ENCODE results near the gene USP17L27.
A peak's percentile ranks its signal among the peaks of the same experiment; 100 is the strongest.
"Not testable (repeated sequence)": the region's sequence is repeated elsewhere in the genome, so short reads cannot be mapped to it uniquely, and the experiment has no call there.

Gene USP17L27, protein sequence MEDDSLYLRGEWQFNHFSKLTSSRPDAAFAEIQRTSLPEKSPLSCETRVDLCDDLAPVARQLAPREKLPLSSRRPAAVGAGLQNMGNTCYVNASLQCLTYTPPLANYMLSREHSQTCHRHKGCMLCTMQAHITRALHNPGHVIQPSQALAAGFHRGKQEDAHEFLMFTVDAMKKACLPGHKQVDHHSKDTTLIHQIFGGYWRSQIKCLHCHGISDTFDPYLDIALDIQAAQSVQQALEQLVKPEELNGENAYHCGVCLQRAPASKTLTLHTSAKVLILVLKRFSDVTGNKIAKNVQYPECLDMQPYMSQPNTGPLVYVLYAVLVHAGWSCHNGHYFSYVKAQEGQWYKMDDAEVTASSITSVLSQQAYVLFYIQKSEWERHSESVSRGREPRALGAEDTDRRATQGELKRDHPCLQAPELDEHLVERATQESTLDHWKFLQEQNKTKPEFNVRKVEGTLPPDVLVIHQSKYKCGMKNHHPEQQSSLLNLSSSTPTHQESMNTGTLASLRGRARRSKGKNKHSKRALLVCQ

DNA sequence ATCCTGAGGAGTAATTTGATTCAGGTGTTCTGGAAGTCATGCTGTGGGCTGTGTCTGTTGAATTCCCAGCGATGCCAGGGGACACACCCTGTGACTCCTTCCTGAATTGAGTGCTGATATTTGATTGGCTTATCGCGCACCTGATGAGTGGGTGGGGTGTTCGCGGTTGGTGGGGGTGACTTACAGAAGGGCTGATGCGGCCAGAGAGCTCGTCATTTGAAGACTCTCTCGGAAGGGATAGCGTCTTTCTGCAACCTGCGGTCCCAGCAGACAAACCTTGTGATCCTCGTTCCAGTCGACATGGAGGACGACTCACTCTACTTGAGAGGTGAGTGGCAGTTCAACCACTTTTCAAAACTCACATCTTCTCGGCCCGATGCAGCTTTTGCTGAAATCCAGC lies at the start of gene USP17L27:
TSS of gene USP17L27 (plus strand) at position 301 of the 400 bp plus-strand sequence. CDS start at position 301, 0 bp downstream.
- not testable (repeated sequence) for DNase-seq

DNA sequence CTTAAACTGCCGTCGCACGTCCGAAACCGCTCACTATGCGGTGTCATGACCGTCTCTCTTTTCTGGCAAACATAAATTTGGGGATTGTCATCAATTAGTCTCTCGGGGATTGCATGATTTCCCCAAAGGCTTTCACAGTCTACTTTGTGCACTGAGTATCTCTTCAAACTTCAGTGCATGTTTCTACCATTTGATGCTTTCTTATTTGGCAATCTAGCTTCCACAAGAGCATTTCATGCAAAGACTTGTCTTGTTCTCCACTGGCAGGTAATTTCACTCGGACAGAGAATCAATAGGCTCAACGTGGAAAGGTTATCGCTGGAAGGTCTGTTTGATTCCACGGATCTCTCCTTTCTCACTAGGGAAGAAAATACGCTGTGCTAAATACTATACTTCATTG lies 19.8 kb upstream of the USP17L27 start:
- DNase-seq: not testable (repeated sequence)

DNA sequence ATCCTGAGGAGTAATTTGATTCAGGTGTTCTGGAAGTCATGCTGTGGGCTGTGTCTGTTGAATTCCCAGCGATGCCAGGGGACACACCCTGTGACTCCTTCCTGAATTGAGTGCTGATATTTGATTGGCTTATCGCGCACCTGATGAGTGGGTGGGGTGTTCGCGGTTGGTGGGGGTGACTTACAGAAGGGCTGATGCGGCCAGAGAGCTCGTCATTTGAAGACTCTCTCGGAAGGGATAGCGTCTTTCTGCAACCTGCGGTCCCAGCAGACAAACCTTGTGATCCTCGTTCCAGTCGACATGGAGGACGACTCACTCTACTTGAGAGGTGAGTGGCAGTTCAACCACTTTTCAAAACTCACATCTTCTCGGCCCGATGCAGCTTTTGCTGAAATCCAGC lies 19.1 kb upstream of the USP17L27 start, which contains the start of gene USP17L24:
TSS of gene USP17L24 (plus strand) at position 301 of the 400 bp plus-strand sequence. CDS start at position 301, 0 bp downstream.
- DNase-seq: not testable (repeated sequence)

DNA sequence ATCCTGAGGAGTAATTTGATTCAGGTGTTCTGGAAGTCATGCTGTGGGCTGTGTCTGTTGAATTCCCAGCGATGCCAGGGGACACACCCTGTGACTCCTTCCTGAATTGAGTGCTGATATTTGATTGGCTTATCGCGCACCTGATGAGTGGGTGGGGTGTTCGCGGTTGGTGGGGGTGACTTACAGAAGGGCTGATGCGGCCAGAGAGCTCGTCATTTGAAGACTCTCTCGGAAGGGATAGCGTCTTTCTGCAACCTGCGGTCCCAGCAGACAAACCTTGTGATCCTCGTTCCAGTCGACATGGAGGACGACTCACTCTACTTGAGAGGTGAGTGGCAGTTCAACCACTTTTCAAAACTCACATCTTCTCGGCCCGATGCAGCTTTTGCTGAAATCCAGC lies 14.3 kb upstream of the USP17L27 start, which contains the start of gene USP17L25:
TSS of gene USP17L25 (plus strand) at position 301 of the 400 bp plus-strand sequence. CDS start at position 301, 0 bp downstream.
- not testable (repeated sequence) for DNase-seq

DNA sequence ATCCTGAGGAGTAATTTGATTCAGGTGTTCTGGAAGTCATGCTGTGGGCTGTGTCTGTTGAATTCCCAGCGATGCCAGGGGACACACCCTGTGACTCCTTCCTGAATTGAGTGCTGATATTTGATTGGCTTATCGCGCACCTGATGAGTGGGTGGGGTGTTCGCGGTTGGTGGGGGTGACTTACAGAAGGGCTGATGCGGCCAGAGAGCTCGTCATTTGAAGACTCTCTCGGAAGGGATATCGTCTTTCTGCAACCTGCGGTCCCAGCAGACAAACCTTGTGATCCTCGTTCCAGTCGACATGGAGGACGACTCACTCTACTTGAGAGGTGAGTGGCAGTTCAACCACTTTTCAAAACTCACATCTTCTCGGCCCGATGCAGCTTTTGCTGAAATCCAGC lies 9.6 kb upstream of the USP17L27 start, which contains the start of gene USP17L26:
TSS of gene USP17L26 (plus strand) at position 301 of the 400 bp plus-strand sequence. CDS start at position 301, 0 bp downstream.
- not testable (repeated sequence) for DNase-seq

DNA sequence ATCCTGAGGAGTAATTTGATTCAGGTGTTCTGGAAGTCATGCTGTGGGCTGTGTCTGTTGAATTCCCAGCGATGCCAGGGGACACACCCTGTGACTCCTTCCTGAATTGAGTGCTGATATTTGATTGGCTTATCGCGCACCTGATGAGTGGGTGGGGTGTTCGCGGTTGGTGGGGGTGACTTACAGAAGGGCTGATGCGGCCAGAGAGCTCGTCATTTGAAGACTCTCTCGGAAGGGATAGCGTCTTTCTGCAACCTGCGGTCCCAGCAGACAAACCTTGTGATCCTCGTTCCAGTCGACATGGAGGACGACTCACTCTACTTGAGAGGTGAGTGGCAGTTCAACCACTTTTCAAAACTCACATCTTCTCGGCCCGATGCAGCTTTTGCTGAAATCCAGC lies 4.8 kb upstream of the USP17L27 start, which contains the start of gene USP17L5:
TSS of gene USP17L5 (plus strand) at position 301 of the 400 bp plus-strand sequence. CDS start at position 301, 0 bp downstream.
- DNase-seq: not testable (repeated sequence)

DNA sequence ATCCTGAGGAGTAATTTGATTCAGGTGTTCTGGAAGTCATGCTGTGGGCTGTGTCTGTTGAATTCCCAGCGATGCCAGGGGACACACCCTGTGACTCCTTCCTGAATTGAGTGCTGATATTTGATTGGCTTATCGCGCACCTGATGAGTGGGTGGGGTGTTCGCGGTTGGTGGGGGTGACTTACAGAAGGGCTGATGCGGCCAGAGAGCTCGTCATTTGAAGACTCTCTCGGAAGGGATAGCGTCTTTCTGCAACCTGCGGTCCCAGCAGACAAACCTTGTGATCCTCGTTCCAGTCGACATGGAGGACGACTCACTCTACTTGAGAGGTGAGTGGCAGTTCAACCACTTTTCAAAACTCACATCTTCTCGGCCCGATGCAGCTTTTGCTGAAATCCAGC lies 4.6 kb downstream of the USP17L27 start, which contains the start of gene USP17L28:
TSS of gene USP17L28 (plus strand) at position 301 of the 400 bp plus-strand sequence. CDS start at position 301, 0 bp downstream.
- DNase-seq: not testable (repeated sequence)

DNA sequence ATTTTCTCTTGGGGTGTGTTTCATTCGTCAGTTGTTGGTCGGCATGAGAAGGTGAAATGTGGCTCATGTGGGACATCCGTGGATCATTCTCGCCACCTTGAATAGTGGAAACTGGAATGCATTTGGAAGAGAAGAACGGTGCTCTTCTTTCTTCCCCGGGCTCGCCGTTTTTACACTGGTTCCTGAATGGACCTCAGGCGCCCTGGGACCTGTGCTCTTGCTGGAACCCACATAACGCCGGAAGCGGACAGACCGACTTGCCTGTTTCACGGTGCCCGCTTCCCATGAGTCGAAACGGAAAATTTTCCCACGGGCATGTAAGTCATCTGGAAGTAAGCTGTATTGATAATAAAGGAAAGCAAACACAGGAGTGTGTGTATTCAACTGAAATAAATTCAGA lies 6.9 kb downstream of the USP17L27 start:
- DNase-seq: not testable (repeated sequence)

DNA sequence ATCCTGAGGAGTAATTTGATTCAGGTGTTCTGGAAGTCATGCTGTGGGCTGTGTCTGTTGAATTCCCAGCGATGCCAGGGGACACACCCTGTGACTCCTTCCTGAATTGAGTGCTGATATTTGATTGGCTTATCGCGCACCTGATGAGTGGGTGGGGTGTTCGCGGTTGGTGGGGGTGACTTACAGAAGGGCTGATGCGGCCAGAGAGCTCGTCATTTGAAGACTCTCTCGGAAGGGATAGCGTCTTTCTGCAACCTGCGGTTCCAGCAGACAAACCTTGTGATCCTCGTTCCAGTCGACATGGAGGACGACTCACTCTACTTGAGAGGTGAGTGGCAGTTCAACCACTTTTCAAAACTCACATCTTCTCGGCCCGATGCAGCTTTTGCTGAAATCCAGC lies 9.4 kb downstream of the USP17L27 start, which contains the start of gene USP17L29:
TSS of gene USP17L29 (plus strand) at position 301 of the 400 bp plus-strand sequence. CDS start at position 301, 0 bp downstream.
- not testable (repeated sequence) for DNase-seq

DNA sequence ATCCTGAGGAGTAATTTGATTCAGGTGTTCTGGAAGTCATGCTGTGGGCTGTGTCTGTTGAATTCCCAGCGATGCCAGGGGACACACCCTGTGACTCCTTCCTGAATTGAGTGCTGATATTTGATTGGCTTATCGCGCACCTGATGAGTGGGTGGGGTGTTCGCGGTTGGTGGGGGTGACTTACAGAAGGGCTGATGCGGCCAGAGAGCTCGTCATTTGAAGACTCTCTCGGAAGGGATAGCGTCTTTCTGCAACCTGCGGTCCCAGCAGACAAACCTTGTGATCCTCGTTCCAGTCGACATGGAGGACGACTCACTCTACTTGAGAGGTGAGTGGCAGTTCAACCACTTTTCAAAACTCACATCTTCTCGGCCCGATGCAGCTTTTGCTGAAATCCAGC lies 18.9 kb downstream of the USP17L27 start, which contains the start of gene USP17L30:
TSS of gene USP17L30 (plus strand) at position 301 of the 400 bp plus-strand sequence. CDS start at position 301, 0 bp downstream.
- DNase-seq: not testable (repeated sequence)

DNA sequence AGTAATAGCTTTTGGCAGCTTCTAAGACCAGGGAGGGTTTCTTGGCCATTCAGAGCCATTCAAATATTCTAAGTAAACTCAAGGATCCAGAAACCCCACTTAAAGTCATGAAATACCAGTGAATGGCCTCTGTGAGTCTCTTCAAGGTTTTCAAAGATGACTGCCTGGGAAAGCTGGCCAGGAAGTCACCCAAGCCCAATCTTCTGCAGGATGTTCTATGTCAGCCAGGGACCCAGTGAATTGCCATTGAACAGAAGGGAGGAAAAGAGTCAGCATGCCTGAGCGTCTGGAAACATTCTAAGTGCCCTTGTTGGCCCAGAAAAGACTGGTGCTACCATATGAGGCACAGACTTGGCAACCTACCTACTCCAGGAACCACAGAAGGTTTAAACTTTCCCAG lies 35.9 kb downstream of the USP17L27 start:
- not testable (repeated sequence) for DNase-seq

DNA sequence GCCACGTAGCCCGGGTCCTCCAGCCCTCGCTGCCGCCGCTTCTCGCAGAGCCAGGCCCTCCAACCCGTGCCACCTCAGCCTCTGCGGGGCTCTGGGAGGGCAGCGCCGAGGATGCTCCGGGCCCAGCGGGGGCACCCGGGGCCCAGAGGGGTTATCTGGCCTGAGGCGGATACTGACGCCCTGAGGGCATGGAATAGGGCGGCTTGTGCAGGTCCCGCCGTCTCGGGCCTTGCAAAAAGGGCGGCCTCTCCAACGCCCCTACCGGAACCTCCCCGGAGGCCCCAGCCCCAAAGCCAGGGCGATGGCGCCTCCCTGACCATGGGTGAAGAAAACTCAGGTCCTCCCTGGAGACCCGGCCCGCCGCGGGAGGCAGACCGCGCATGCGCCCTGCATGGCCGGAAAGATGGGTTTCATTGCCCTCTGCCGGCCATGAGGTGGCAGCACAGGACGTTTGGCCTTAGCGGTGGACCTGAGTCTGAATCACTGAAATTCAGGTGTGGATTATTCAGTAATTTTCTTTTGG lies 37.1 kb downstream of the USP17L27 start:
- peak; percentile 71 for DNase-seq

DNA sequence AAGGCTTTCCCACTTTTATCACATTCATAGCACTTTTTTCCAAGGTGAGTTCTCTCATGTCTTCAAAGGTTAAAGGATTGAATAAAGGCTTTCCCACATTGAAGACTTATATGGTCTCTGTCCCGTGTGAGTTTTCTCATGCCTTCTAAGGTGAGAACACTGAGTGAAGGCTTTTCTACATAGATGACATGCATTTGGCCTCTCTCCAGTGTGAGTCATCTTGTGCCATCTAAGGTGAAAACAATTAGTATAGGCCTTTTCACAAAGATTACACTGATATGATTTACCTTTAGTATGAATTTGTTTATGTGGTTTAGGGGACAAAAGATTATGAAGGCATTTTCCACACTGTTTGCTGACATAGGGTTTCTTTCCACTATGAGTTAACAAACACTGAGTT lies 40.2 kb downstream of the USP17L27 start:
- DNase-seq: no peak

DNA sequence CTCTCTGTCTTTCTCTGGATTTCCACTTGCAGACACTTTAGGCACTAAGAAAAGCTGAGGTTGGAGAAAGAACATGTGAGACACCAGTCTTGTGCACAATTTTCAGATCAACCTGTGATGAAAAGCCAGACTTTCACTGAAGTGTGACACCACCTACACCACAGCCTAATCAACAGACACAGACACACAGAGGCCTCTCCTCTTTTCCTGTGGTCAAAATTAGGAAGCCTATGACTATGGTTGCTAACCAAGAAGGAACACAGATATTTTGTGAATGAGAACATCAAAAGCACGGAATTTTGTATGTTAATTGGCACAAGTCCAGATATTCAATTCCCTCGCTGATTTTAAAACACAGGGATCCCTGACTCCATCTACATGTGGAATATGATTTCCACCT lies 45.1 kb downstream of the USP17L27 start:
- DNase-seq: not testable (repeated sequence)
